ENCODE results near the gene RAG2. TPM values are rescaled to one million over a fixed set of nuclear protein-coding genes. Genes with fewer than 3 reads are reported as not detected.
A peak's percentile ranks its signal among the peaks of the same experiment; 100 is the strongest.

Gene RAG2
- total RNA-seq, 1 donor from 2014 or later: not detected

DNA sequence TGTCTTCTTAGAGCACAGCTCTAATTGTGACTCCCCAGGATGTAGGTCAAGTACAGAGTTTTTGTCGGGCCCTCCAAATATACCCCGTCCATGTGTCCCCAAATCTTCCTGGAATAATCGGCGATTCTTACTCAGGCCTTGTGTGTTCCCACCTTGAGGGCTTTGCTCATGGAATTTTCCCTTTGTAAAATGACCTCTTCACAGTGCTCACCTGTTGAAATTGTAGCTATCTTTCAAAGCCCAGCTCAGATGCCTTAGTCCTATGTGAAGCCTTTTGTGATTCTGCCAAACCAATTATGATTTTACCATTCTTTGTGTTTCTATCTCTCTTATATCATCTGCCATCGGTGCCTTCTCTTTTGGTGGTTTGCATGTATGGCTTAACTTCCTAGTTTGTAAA, 30.1 kb upstream of the RAG2 start:
- H3K4me1 ChIP-seq: no peaks in the 10 kb centered on the region
- intact Hi-C loops (cut with DNase I): no loop called here
- H3K27me3 ChIP-seq (ENCODE audit: low read depth): no peaks in the 10 kb centered on the region
- ATAC-seq (no peak), DNase-seq (no peak)
- H3K9me3 ChIP-seq: no peaks in the 10 kb centered on the region
- no peak overlapping the region for H3K27ac ChIP-seq
- no peaks in the 10 kb centered on the region for H3K36me3 ChIP-seq
- TF ChIP-seq, protein P1, sequence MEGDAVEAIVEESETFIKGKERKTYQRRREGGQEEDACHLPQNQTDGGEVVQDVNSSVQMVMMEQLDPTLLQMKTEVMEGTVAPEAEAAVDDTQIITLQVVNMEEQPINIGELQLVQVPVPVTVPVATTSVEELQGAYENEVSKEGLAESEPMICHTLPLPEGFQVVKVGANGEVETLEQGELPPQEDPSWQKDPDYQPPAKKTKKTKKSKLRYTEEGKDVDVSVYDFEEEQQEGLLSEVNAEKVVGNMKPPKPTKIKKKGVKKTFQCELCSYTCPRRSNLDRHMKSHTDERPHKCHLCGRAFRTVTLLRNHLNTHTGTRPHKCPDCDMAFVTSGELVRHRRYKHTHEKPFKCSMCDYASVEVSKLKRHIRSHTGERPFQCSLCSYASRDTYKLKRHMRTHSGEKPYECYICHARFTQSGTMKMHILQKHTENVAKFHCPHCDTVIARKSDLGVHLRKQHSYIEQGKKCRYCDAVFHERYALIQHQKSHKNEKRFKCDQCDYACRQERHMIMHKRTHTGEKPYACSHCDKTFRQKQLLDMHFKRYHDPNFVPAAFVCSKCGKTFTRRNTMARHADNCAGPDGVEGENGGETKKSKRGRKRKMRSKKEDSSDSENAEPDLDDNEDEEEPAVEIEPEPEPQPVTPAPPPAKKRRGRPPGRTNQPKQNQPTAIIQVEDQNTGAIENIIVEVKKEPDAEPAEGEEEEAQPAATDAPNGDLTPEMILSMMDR (IDR thresholded peaks at IDR 0.05): no peak
- H3K4me3 ChIP-seq: no peak overlapping the region

DNA sequence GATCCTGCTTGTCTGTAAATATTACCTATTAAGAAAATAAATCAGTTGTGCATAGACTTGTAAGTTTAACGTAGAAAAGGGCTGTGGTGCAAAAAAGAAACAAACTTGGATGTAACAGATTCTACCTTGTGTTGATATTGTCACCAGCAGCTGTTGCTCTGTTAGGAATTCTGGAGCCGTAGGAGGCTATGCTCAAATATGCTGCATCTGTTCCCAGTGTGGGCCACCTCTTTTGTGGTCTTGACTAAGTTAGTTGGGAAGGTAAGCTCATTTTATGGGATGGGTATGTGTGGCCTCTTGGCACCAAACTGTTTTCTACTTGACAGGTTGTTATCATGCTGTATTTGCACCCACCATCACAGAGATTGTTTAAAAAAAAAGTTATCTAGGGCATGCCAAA, 29.4 kb upstream of the RAG2 start:
- Histone ChIP-seq H3K27ac (no peak overlapping the region), H3K4me3 (no peak overlapping the region), H3K27me3 (ENCODE audit: low read depth) (no peaks in the 10 kb centered on the region), H3K4me1 (no peaks in the 10 kb centered on the region), H3K36me3 (no peaks in the 10 kb centered on the region), H3K9me3 (no peaks in the 10 kb centered on the region)
- intact Hi-C loops (cut with DNase I): no loop called here
- ATAC-seq: no peak
- DNase-seq: no peak
- TF ChIP-seq, protein P1 (IDR thresholded peaks at IDR 0.05): no peak

DNA sequence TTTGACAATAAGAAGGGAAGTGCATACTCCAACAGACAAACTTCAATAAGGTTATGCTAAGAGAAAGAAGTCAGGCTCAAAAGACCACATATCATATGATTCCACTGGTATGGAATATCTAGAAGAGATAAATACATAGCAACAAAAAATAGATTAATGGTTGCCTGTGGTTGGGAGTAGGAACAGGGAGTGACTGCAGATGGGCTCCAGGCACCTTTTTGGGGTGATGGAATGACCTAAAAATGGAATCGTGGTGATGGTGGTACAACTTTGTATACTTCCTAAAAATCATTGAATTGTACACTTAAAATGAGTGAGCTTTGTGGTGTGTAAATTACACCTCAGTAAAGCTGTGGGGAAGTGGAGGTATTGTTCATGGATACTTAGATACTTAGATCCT, 29.0 kb upstream of the RAG2 start:
- intact Hi-C loops (cut with DNase I): no loop called here
- no peak for ATAC-seq
- TF ChIP-seq, protein P1 (IDR thresholded peaks at IDR 0.05): no peak

DNA sequence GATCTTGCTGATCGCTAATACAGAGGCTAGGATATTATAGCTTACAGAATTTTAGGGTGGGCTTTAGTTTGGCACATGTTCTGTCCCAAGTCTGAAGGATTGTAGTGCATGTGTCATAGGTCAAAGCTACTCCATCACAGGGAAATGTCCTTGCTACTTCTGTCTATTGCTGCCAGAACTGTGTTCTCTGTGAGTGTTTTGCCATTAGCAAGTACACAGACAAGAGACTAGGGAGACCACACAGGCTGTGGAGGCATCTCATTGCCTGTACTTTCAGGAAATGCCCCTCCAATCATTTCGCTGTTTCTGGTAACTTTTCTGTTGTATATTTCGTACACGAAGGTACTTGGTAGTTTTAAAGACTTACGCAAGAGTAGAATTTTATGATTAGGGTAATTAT, 25.5 kb upstream of the RAG2 start:
- H3K27me3 ChIP-seq (ENCODE audit: low read depth): no peaks in the 10 kb centered on the region
- H3K36me3 ChIP-seq: no peaks in the 10 kb centered on the region
- H3K27ac ChIP-seq: no peak overlapping the region
- H3K9me3 ChIP-seq: no peaks in the 10 kb centered on the region
- no peak for ATAC-seq
- intact Hi-C loops (cut with DNase I): no loop called here
- no peak overlapping the region for H3K4me3 ChIP-seq
- no peak for DNase-seq
- TF ChIP-seq, protein P1 (IDR thresholded peaks at IDR 0.05): no peak
- H3K4me1 ChIP-seq: no peaks in the 10 kb centered on the region

More for the DNA sequence above, 29.0 kb upstream of the RAG2 start:
- no peak overlapping the region for H3K27ac ChIP-seq
- H3K36me3 ChIP-seq: no peaks in the 10 kb centered on the region
- H3K9me3 ChIP-seq: no peaks in the 10 kb centered on the region
- DNase-seq: no peak
- no peaks in the 10 kb centered on the region for H3K27me3 ChIP-seq (ENCODE audit: low read depth)
- no peaks in the 10 kb centered on the region for H3K4me1 ChIP-seq
- no peak overlapping the region for H3K4me3 ChIP-seq

DNA sequence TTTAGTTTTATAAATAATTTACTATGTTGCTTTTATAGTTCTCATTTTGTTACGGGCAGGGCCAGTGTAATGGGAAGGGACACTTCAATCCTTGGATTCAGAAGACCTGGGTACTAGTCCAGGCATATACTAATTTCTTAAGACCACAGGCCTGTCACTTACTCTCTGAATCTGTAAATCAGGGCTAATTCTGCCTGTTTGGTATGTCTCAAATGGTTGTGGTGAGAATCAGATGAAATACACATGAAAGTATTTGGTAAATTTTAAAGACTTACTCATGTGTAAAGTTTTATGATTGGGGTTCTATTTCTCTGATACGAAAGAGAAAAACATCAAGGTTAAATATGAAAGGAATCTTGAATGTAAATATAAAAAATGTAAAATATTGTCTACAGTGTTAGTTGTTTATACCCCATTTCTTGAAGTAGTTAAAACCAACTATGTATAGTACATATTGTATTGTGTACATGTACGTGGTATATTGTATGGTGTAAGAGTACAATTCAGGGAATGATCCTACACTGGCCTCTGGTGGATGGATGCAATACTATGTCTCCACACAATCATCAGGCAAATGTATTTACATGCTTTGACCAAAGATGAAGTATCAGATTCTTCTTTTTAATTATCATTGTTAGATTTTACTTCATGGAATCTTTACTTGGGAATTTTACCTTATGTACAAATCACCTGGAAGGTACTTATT, 24.5 kb upstream of the RAG2 start:
- TF ChIP-seq, protein P1 (IDR thresholded peaks at IDR 0.05): peak; percentile 29
- ATAC-seq (no peak), DNase-seq (no peak)
- no peaks in the 10 kb centered on the region for H3K4me1 ChIP-seq
- no peak overlapping the region for H3K4me3 ChIP-seq
- H3K27me3 ChIP-seq (ENCODE audit: low read depth): no peaks in the 10 kb centered on the region
- H3K27ac ChIP-seq: no peak overlapping the region
- no peaks in the 10 kb centered on the region for H3K36me3 ChIP-seq
- intact Hi-C loops (cut with DNase I): no loop called here
- H3K9me3 ChIP-seq: no peaks in the 10 kb centered on the region

Data from lower lobe of right lung (tissue), 2 donors.